ENCODE results near the gene ASCL5. TPM values are rescaled to one million over a fixed set of nuclear protein-coding genes. Genes with fewer than 3 reads are reported as not detected.

Gene ASCL5
- total RNA-seq, 6 experiments from 2014 or later, result not detected

GRCh38 chr1:201074018-201074417, 53.0 kb downstream of the ASCL5 start:
- H3K27ac ChIP-seq, result no peak overlapping the region
- no CpG with 5 or more reads among the region's 5 CpGs for WGBS (ENCODE audit: insufficient coverage, low coverage, low lambda C conversion rate, missing lambda C conversion rate)
- no peaks in the 10 kb centered on the region for H3K9me3 ChIP-seq
- no peaks in the 10 kb centered on the region for H3K27me3 ChIP-seq
- ATAC-seq, result no peak
- H3K36me3 ChIP-seq, result no peaks in the 10 kb centered on the region
- TF ChIP-seq CTCF (IDR thresholded peaks at IDR 0.05), result no peak
- TF ChIP-seq POLR2A (IDR thresholded peaks at IDR 0.05), result no peak
- intact Hi-C loops (cut with DNase I), result no loop called here
- H3K4me1 ChIP-seq, result no peaks in the 10 kb centered on the region
- H3K4me3 ChIP-seq, result no peak overlapping the region
- no peak for DNase-seq

DNA sequence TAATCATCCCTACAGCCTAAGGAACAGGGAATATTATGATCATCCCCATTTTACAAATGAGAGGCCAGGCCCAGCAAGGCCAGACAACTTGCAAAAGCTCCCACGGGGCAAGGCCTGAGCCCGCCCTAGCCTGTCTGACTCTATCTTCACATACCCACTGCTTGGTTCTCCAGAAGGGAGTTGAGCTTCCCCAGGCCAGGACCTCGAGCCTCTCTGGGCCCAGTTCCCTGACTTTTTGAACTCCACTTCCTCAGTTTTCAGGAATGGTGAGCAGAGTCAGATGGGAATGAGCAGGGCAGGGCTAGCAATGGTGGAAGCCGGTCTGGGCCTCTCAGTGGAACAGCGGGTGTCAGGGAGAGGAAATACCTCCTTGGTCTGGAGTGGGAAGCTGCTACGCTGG, 54.1 kb downstream of the ASCL5 start:
- peak in 1 of 4 donors; percentile 34 for ATAC-seq
- intact Hi-C loops (cut with DNase I), result no loop called here
- Histone ChIP-seq H3K36me3 (no peaks in the 10 kb centered on the region), H3K27me3 (no peaks in the 10 kb centered on the region), H3K4me3 (no peak overlapping the region), H3K4me1 (no peaks in the 10 kb centered on the region), H3K9me3 (no peaks in the 10 kb centered on the region), H3K27ac (no peak overlapping the region)
- no peak for DNase-seq
- WGBS (ENCODE audit: insufficient coverage, low coverage, low lambda C conversion rate, missing lambda C conversion rate), result 77% methylated on average over 4 of the region's 6 CpGs
- no peak for TF ChIP-seq CTCF (IDR thresholded peaks at IDR 0.05)
- no peak for TF ChIP-seq POLR2A (IDR thresholded peaks at IDR 0.05)

- no peaks in the 10 kb centered on the region for H3K4me1 ChIP-seq
- no peaks in the 10 kb centered on the region for H3K27me3 ChIP-seq
- H3K4me3 ChIP-seq, result no peak overlapping the region
- no peak for DNase-seq
- H3K36me3 ChIP-seq, result no peaks in the 10 kb centered on the region
- no peak for TF ChIP-seq CTCF (IDR thresholded peaks at IDR 0.05)
- no peak for TF ChIP-seq POLR2A (IDR thresholded peaks at IDR 0.05)
- intact Hi-C loops (cut with DNase I), result no loop called here
- no peaks in the 10 kb centered on the region for H3K9me3 ChIP-seq
- 66% methylated on average over 4 of the region's 5 CpGs for WGBS (ENCODE audit: insufficient coverage, low coverage, low lambda C conversion rate, missing lambda C conversion rate)
- ATAC-seq, result no peak
- no peak overlapping the region for H3K27ac ChIP-seq
Observed at GRCh38 chr1:201072149-201072548, 54.8 kb downstream of the ASCL5 start.

- Histone ChIP-seq H3K4me1 (no peaks in the 10 kb centered on the region), H3K27me3 (no peaks in the 10 kb centered on the region), H3K27ac (no peak overlapping the region), H3K4me3 (no peak overlapping the region), H3K36me3 (no peaks in the 10 kb centered on the region), H3K9me3 (no peaks in the 10 kb centered on the region)
- no peak for DNase-seq
- WGBS (ENCODE audit: insufficient coverage, low coverage, low lambda C conversion rate, missing lambda C conversion rate), result 88% methylated on average over 1 of the region's 3 CpGs
- ATAC-seq, result no peak
- TF ChIP-seq CTCF (IDR thresholded peaks at IDR 0.05), result no peak
- intact Hi-C loops (cut with DNase I), result no loop called here
Observed at GRCh38 chr1:201069636-201070035, 57.3 kb downstream of the ASCL5 start.

DNA sequence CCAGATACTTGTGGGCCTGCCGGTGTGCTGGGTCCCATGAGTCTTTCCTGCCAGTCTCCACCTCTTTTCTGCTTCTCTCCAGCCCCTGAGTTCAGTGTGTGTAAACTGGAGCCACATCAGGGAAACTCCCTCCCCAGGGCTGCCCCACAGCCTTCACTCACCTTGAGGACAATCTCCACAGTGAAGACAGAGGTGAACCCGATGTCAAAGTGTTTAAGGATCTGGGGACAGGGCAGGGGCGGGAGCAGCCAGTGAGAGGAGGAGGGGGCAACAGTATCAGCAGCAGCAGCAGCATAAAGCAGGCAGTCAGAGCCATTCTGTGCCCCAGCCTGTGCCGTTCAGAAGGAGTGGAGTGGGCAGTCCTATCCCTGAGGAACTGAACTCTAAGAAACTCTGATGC, 58.0 kb downstream of the ASCL5 start:
- no peak overlapping the region for H3K27ac ChIP-seq
- no peaks in the 10 kb centered on the region for H3K36me3 ChIP-seq
- no peak for DNase-seq
- no peak overlapping the region for H3K4me3 ChIP-seq
- WGBS (ENCODE audit: insufficient coverage, low coverage, low lambda C conversion rate, missing lambda C conversion rate), result 71% methylated on average over 3 of the region's 4 CpGs
- H3K4me1 ChIP-seq, result no peaks in the 10 kb centered on the region
- TF ChIP-seq CTCF (IDR thresholded peaks at IDR 0.05) (no peak), POLR2A (IDR thresholded peaks at IDR 0.05) (no peak)
- H3K27me3 ChIP-seq, result no peaks in the 10 kb centered on the region
- H3K9me3 ChIP-seq, result no peaks in the 10 kb centered on the region
- intact Hi-C loops (cut with DNase I), result no loop called here
- no peak for ATAC-seq
